ENCODE measurements around the gene ARFIP2. TPM values are rescaled to one million over a fixed set of nuclear protein-coding genes. Genes with fewer than 3 reads are reported as not detected.
"Not testable (repeated sequence)": the region's sequence is repeated elsewhere in the genome, so short reads cannot be mapped to it uniquely, and the experiment has no call there.

Gene ARFIP2
- total RNA-seq: 57.7 to 61.4 TPM (median 57.7 TPM) in 3 replicates
- long read RNA-seq, transcript ARFIP2-202 (8 exons, 1,868 nt): minor isoform, 28 of 91 reads
- long read RNA-seq, transcript ARFIP2-201 (8 exons, 2,543 nt): major isoform, 36 of 91 reads
- long read RNA-seq, partial matches to known transcripts: 13 of 91 reads
- long read RNA-seq, other reads (novel, unspliced or antisense): 11 of 91 reads

GRCh38 chr11:6481012-6481923, at the start of gene ARFIP2, which contains the start of gene TIMM10B:
Gene ARFIP2, minus strand, starts transcription at chr11:6481331. Its CDS starts 910 bp downstream, at chr11:6480421.
Gene TIMM10B, plus strand, starts transcription at chr11:6481501. Its CDS starts 16 bp downstream, at chr11:6481517.
- Mint-ChIP-seq H3K9me3 (ENCODE audit: low read depth) (no peaks in the 10 kb centered on the region), H3K4me1 (ENCODE audit: low read depth) (peaks cover 39% of the 10 kb centered on the region), H3K4me3 (ENCODE audit: unreplicated experiment) (peak within 1 kb of the TSS; percentile 92), H3K36me3 (ENCODE audit: low read depth) (peaks cover 21% of the 10 kb centered on the region), H3K27ac (ENCODE audit: unreplicated experiment) (peak within 1 kb of the TSS; percentile 99), H3K27me3 (ENCODE audit: low read depth) (no peaks in the 10 kb centered on the region)
- no peak for TF ChIP-seq CTCF (IDR thresholded peaks at IDR 0.05)
- peak; percentile 99 for DNase-seq (ENCODE audit: low spot score)

- H3K4me1 Mint-ChIP-seq (ENCODE audit: low read depth): no peaks in the 10 kb centered on the region
- H3K4me3 Mint-ChIP-seq (ENCODE audit: unreplicated experiment): no peak overlapping the region
- TF ChIP-seq CTCF (IDR thresholded peaks at IDR 0.05): no peak
- H3K27me3 Mint-ChIP-seq (ENCODE audit: low read depth): no peaks in the 10 kb centered on the region
- H3K27ac Mint-ChIP-seq (ENCODE audit: unreplicated experiment): no peak overlapping the region
- H3K9me3 Mint-ChIP-seq (ENCODE audit: low read depth): no peaks in the 10 kb centered on the region
- H3K36me3 Mint-ChIP-seq (ENCODE audit: low read depth): peaks cover 4% of the 10 kb centered on the region
- DNase-seq (ENCODE audit: low spot score): no peak
Observed at GRCh38 chr11:6530848-6531247, 49.7 kb upstream of the ARFIP2 start.

- no peak for TF ChIP-seq CTCF (IDR thresholded peaks at IDR 0.05)
- Mint-ChIP-seq H3K4me3 (ENCODE audit: unreplicated experiment) (no peak overlapping the region), H3K36me3 (ENCODE audit: low read depth) (peaks cover 8% of the 10 kb centered on the region), H3K27me3 (ENCODE audit: low read depth) (no peaks in the 10 kb centered on the region), H3K9me3 (ENCODE audit: low read depth) (no peaks in the 10 kb centered on the region), H3K4me1 (ENCODE audit: low read depth) (no peaks in the 10 kb centered on the region), H3K27ac (ENCODE audit: unreplicated experiment) (no peak overlapping the region)
- DNase-seq (ENCODE audit: low spot score): no peak
Observed at GRCh38 chr11:6529266-6529665, 48.1 kb upstream of the ARFIP2 start.

GRCh38 chr11:6526411-6527135, 45.4 kb upstream of the ARFIP2 start:
- H3K4me1 Mint-ChIP-seq (ENCODE audit: low read depth): peaks cover 5% of the 10 kb centered on the region
- no peak overlapping the region for H3K4me3 Mint-ChIP-seq (ENCODE audit: unreplicated experiment)
- no peak overlapping the region for H3K27ac Mint-ChIP-seq (ENCODE audit: unreplicated experiment)
- H3K36me3 Mint-ChIP-seq (ENCODE audit: low read depth): peaks cover 6% of the 10 kb centered on the region
- TF ChIP-seq CTCF (IDR thresholded peaks at IDR 0.05): no peak
- DNase-seq (ENCODE audit: low spot score): no peak
- H3K9me3 Mint-ChIP-seq (ENCODE audit: low read depth): no peaks in the 10 kb centered on the region
- H3K27me3 Mint-ChIP-seq (ENCODE audit: low read depth): no peaks in the 10 kb centered on the region

GRCh38 chr11:6523253-6523652, 42.1 kb upstream of the ARFIP2 start:
- Mint-ChIP-seq H3K4me3 (ENCODE audit: unreplicated experiment) (no peak overlapping the region), H3K27ac (ENCODE audit: unreplicated experiment) (peak overlapping the region; percentile 17), H3K27me3 (ENCODE audit: low read depth) (no peaks in the 10 kb centered on the region), H3K4me1 (ENCODE audit: low read depth) (peaks cover 5% of the 10 kb centered on the region), H3K36me3 (ENCODE audit: low read depth) (peaks cover 11% of the 10 kb centered on the region), H3K9me3 (ENCODE audit: low read depth) (no peaks in the 10 kb centered on the region)
- no peak for DNase-seq (ENCODE audit: low spot score)
- no peak for TF ChIP-seq CTCF (IDR thresholded peaks at IDR 0.05)

- H3K4me1 Mint-ChIP-seq (ENCODE audit: low read depth); H3K9me3 Mint-ChIP-seq (ENCODE audit: low read depth): not testable (repeated sequence)
Observed at GRCh38 chr11:6521946-6522345, 40.8 kb upstream of the ARFIP2 start.

More at GRCh38 chr11:6521946-6522345, 40.8 kb upstream of the ARFIP2 start:
- H3K4me3 Mint-ChIP-seq (ENCODE audit: unreplicated experiment); H3K27ac Mint-ChIP-seq (ENCODE audit: unreplicated experiment); H3K27me3 Mint-ChIP-seq (ENCODE audit: low read depth); DNase-seq (ENCODE audit: low spot score): not testable (repeated sequence)
- peaks cover 11% of the 10 kb centered on the region for H3K36me3 Mint-ChIP-seq (ENCODE audit: low read depth)

Measured in chondrocyte (in vitro differentiated cells).